Keratinocyte (primary cell): ENCODE data around the gene RASAL3. TPM values are rescaled to one million over a fixed set of nuclear protein-coding genes. Genes with fewer than 3 reads are reported as not detected.

ENCODE experiments used
- DNase-seq: peaks from one replicate; pipeline ENCODE4 v3.0.0-alpha.2; 2011; ENCODE audit warnings: low read depth, missing footprints, low spot score
- FAIRE-seq: peaks from 2 replicates; lab custom pipeline; 2011; peaks lifted over from hg19 to GRCh38; lab: Jason Lieb, UNC
- H2AFZ ChIP-seq: 2 replicates; pipeline ENCODE4 v1.6.0; 2012; ENCODE audit warnings: low read length, control low read depth, inconsistent platforms; ENCODE audit not compliant: control insufficient read depth
- H3K27ac ChIP-seq: 2 replicates; pipeline ENCODE4 v1.5.1; 2011; ENCODE audit warnings: low read length; ENCODE audit not compliant: control insufficient read depth, insufficient read depth
- H3K27me3 ChIP-seq: 3 replicates; pipeline ENCODE4 v1.6.0; 2011; ENCODE audit warnings: low read length; ENCODE audit not compliant: control insufficient read depth, insufficient read depth; ENCODE audit errors: extremely low read depth
- H3K36me3 ChIP-seq, 2 experiments: 2 replicates in 1 of 2; 3 replicates in 1 of 2; pipeline ENCODE4 v1.5.1; 2011; ENCODE audit warnings: low read length in 2 of 2, mild to moderate bottlenecking in 1 of 2; ENCODE audit not compliant: control insufficient read depth in 2 of 2, insufficient read depth in 2 of 2; ENCODE audit errors: extremely low read depth in 1 of 2
- H3K4me1 ChIP-seq: 3 replicates; pipeline ENCODE4 v1.5.1; 2011; ENCODE audit warnings: low read length; ENCODE audit not compliant: control insufficient read depth, insufficient read depth; ENCODE audit errors: extremely low read depth
- H3K4me2 ChIP-seq: 3 replicates; pipeline ENCODE4 v1.6.0; 2011; ENCODE audit warnings: low read depth, low read length; ENCODE audit not compliant: control insufficient read depth, insufficient read depth; ENCODE audit errors: extremely low read depth
- H3K4me3 ChIP-seq, 3 experiments: fragments of 200-600 bp in 1 of 3; sonication (generic) in 1 of 3; 2 replicates in 2 of 3; 3 replicates in 1 of 3; pipeline ENCODE4 v1.5.1; 2011 to 2016; ENCODE audit warnings: low read length in 3 of 3, mild to moderate bottlenecking in 3 of 3, control low read depth in 2 of 3, inconsistent platforms in 1 of 3, low read depth in 1 of 3, mixed read lengths in 1 of 3, mixed run types in 1 of 3, moderate library complexity in 1 of 3; ENCODE audit not compliant: control insufficient read depth in 2 of 3, insufficient read depth in 2 of 3; ENCODE audit errors: extremely low read depth in 1 of 3
- H3K79me2 ChIP-seq: 2 replicates; pipeline ENCODE4 v1.6.0; 2012; ENCODE audit warnings: low read length; ENCODE audit not compliant: control insufficient read depth, insufficient read depth
- H3K9ac ChIP-seq: 3 replicates; pipeline ENCODE4 v1.6.0; 2011; ENCODE audit warnings: low read length; ENCODE audit not compliant: control insufficient read depth, insufficient read depth; ENCODE audit errors: extremely low read depth
- H3K9me1 ChIP-seq: 3 replicates; pipeline ENCODE4 v1.6.0; 2011; ENCODE audit warnings: low read length; ENCODE audit not compliant: control insufficient read depth, insufficient read depth; ENCODE audit errors: extremely low read depth
- H3K9me3 ChIP-seq: 2 replicates; pipeline ENCODE4 v1.5.1; 2012; ENCODE audit warnings: low read depth, low read length; ENCODE audit not compliant: control insufficient read depth
- H4K20me1 ChIP-seq: 3 replicates; pipeline ENCODE4 v1.6.0; 2011; ENCODE audit warnings: low read length; ENCODE audit not compliant: control insufficient read depth, insufficient read depth; ENCODE audit errors: extremely low read depth
- EZH2 ChIP-seq: IDR thresholded peaks from one replicate; pipeline ENCODE4 v1.6.1; 2012; ENCODE audit warnings: inconsistent platforms, mild to moderate bottlenecking, low read length, moderate library complexity
- dilution Hi-C: fragments of 300-500 bp; cut with MboI; formaldehyde crosslinking; loops from one replicate; pipeline ENCODE4 v1.7.0; 2020; ENCODE audit warnings: low sequenced_read_pairs; ENCODE audit not compliant: extremely low pct_ligation_motif_present
- polyA plus RNA-seq, 5 experiments: library from polyadenylated mRNA; depleted of rRNA in 3 of 5; stranded (reverse) in 3 of 5; stranded (forward) in 1 of 5; unstranded in 1 of 5; fragments of >200 nt; gene quantifications; 1 replicate in 1 of 5; 2 replicates in 3 of 5; 3 replicates in 1 of 5; pipeline versions ENCODE4 v1.2.1 to v1.2.3, GENCODE V29; 2011 to 2012; ENCODE audit warnings: missing spikeins in 2 of 5, low read depth in 1 of 5, low replicate concordance in 1 of 5
- TF ChIP-seq, protein P1 (sequence below), 3 experiments: IDR thresholded peaks in 1 of 3; conservative IDR thresholded peaks in 1 of 3; optimal IDR thresholded peaks in 1 of 3; 2 replicates in 2 of 3; 3 replicates in 1 of 3; pipeline versions ENCODE3 to v1.5.1; 2011; ENCODE audit warnings: low read length in 3 of 3, mild to moderate bottlenecking in 3 of 3, moderate library complexity in 2 of 3, control low read depth in 1 of 3, inconsistent platforms in 1 of 3; ENCODE audit not compliant: insufficient read depth in 2 of 3; ENCODE audit errors: extremely low read depth in 1 of 3

RASAL3 gene
- polyA plus RNA-seq, 1 donor (not counting 4 experiments of a cell fraction or from before 2014, with no cell fraction given), result not detected

DNA sequence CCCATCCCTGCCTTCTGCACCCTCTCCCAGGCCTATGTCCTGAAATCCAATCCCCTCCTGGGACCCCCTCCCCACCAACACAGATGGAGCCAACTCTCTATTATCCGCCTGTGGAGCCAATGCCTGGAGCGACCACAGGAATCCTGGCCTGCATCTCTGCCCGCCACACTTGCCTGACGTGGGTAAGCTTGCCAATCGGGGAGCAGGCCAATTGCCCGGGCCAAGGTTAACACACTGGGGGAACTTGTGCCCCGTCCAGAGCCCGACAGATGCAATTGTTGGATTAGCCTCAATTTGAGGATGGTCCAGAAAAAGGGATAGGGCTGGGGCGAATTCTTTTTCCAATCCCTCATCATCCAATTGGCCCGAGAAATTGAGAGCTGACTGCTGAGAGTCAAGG lies 20.5 kb downstream of the RASAL3 start:
- DNase-seq, result no peak
- Histone ChIP-seq H3K9me3 (no peaks in the 10 kb centered on the region), H3K79me2 (no peaks in the 10 kb centered on the region), H3K9me1 (no peaks in the 10 kb centered on the region), H3K9ac (no peak overlapping the region), H3K27me3 (peaks cover 6% of the 10 kb centered on the region), H3K27ac (no peak overlapping the region), H4K20me1 (no peaks in the 10 kb centered on the region), H3K4me2 (no peak overlapping the region), H3K36me3 (no peaks in the 10 kb centered on the region), H2AFZ (no peak overlapping the region), H3K4me1 (no peaks in the 10 kb centered on the region), H3K4me3 (no peak overlapping the region)
- FAIRE-seq, result no peak
- TF ChIP-seq, protein P1, sequence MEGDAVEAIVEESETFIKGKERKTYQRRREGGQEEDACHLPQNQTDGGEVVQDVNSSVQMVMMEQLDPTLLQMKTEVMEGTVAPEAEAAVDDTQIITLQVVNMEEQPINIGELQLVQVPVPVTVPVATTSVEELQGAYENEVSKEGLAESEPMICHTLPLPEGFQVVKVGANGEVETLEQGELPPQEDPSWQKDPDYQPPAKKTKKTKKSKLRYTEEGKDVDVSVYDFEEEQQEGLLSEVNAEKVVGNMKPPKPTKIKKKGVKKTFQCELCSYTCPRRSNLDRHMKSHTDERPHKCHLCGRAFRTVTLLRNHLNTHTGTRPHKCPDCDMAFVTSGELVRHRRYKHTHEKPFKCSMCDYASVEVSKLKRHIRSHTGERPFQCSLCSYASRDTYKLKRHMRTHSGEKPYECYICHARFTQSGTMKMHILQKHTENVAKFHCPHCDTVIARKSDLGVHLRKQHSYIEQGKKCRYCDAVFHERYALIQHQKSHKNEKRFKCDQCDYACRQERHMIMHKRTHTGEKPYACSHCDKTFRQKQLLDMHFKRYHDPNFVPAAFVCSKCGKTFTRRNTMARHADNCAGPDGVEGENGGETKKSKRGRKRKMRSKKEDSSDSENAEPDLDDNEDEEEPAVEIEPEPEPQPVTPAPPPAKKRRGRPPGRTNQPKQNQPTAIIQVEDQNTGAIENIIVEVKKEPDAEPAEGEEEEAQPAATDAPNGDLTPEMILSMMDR (optimal IDR thresholded peaks at IDR 0.05 in 1 of 3, IDR thresholded peaks at IDR 0.05 in 1 of 3, conservative IDR thresholded peaks at IDR 0.05 in 1 of 3; ENCODE audit: extremely low read depth in 1 of 3, insufficient read depth in 2 of 3, low read length in 3 of 3), result no peak
- no peak for TF ChIP-seq EZH2
- dilution Hi-C loops, result no loop called here

DNA sequence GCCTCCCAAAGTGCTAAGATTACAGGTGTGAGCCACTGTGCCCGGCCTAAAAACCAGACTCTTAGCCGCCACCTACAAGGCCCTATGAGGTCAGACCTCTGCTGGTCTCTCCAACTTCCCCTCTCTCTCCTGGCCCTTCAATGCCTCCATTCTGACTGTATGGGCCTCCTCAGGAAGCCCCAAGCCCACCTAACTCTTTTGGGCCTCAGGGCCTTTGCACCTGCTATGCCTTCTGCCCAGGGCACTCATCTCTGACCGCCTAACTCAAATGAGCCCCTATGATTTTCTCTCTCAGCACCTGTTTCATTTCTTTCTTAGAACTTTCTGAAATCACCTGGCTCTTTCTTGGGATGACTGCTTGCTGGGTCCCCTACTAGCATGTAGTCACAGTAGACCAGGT lies 21.0 kb downstream of the RASAL3 start:
- no peaks in the 10 kb centered on the region for H3K9me1 ChIP-seq
- no peak for DNase-seq
- no peak for FAIRE-seq
- no peak for TF ChIP-seq EZH2
- TF ChIP-seq, protein P1 (optimal IDR thresholded peaks at IDR 0.05 in 1 of 3, IDR thresholded peaks at IDR 0.05 in 1 of 3, conservative IDR thresholded peaks at IDR 0.05 in 1 of 3; ENCODE audit: extremely low read depth in 1 of 3, insufficient read depth in 2 of 3, low read length in 3 of 3), result no peak
- no peaks in the 10 kb centered on the region for H3K79me2 ChIP-seq
- H3K9me3 ChIP-seq, result no peaks in the 10 kb centered on the region
- H3K27me3 ChIP-seq, result peaks cover 10% of the 10 kb centered on the region
- no peaks in the 10 kb centered on the region for H4K20me1 ChIP-seq
- dilution Hi-C loops, result no loop called here
- no peak overlapping the region for H2AFZ ChIP-seq
- H3K9ac ChIP-seq, result no peak overlapping the region
- no peaks in the 10 kb centered on the region for H3K4me1 ChIP-seq
- H3K4me3 ChIP-seq, result no peak overlapping the region
- H3K36me3 ChIP-seq, result no peaks in the 10 kb centered on the region
- H3K4me2 ChIP-seq, result no peak overlapping the region
- no peak overlapping the region for H3K27ac ChIP-seq
